NCI-H2107 (cell line): ENCODE data around the gene ARMC6.

ENCODE experiments used
- DNase-seq: peaks from one replicate; lab custom pipeline; 2025; lab: John Stamatoyannopoulos, UW

Gene ARMC6

GRCh38 chr19:19054315-19054938 is 21.0 kb downstream of the ARMC6 start:
- DNase-seq = no peak

DNA sequence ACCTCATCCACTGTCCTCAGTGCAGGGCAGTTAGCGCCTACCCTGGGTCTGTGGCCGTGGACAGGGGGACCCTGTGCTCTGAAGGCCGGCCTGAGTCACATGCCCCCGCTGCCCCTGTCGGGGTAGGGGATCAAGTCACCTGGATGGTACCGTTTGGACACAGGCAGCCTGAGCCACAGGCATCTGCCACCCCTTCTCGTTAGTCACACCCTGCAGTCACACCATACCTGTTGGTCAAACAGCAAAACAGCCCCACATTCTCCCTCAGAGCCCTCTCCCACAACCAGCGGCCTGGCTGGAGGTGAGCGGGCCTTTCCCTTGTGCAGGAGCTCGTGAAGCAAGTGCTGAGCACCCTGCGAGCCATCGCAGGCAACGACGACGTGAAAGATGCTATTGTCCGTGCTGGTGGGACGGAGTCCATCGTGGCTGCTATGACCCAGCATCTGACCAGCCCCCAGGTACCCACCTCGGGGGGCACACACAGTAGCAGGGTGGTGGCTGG is 21.6 kb downstream of the ARMC6 start:
- no peak for DNase-seq

DNA sequence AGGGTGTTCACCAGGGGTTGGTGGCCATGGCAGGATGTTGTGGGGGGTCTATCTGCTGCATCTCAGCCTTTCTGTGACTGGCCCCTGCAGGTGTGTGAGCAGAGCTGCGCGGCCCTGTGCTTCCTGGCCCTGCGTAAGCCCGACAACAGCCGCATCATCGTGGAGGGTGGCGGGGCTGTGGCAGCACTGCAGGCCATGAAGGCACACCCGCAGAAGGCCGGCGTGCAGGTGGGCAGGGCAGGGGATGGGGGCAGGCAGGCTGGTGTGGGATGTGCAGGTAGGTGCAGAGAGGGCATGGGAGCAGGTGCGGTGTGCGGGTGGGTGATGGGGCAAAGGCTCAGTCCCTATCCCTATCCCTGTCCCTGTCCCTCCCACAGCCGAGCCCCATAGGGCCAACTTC is 22.3 kb downstream of the ARMC6 start:
- DNase-seq = no peak

DNA sequence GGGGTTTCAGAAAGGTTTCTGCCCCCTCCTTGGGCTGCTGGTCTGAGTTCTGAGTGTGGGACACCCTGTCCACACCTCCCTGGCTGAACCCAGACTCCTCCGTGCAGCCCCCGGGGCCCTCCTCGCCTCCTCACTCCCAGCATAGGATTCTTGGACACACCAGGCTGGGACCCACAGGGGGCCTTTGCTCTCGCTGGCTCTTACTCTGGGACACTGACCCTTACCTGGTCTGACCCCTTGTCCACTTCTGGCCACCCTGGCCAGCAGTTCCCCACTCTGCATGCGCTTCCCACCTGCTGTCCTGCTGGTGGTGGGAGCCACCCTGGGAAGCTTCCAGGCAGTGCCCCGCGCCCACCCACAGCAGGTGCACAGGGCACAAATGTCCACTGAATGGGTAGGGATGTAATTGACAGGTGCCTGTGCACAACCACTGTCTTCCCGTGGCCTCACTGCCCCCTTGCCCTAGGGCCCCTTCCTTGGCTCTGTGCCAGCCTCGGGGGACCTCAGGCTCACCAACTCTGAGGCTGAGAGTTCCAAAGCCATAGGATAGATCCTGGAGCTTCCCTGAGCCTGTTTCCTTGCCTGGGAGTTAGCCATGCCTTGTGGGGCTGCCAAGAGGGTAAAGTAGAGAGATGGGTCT is 23.4 kb downstream of the ARMC6 start:
- DNase-seq = no peak

GRCh38 chr19:19057317-19057716 is 23.9 kb downstream of the ARMC6 start:
- no peak for DNase-seq

DNA sequence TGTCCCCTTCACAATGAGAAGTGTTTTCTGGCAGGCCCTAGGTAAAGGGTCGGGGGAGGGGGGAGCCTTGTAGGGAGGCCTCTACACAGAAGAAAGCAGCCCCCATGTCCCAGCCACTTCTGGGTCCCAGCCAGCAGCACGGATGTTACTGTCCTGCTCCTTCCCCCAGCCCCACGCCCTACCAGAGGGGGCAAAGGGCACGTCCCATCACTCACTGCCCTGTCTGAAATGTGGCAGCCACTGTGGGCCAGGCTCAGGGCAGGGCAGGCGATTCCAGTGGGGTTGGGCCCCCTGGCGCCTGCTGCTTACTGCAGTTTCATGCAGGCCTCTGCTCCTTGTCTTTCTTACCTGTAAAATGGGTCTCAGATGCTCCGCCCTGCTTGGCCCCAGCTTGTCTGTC is 24.3 kb downstream of the ARMC6 start:
- no peak for DNase-seq

- no peak for DNase-seq
These were observed 25.8 kb downstream of the ARMC6 start for GRCh38 chr19:19059018-19059836.

GRCh38 chr19:19059837-19060611 is 26.6 kb downstream of the ARMC6 start:
- DNase-seq = no peak

GRCh38 chr19:19061506-19061905 is 28.1 kb downstream of the ARMC6 start:
- DNase-seq = no peak

DNA sequence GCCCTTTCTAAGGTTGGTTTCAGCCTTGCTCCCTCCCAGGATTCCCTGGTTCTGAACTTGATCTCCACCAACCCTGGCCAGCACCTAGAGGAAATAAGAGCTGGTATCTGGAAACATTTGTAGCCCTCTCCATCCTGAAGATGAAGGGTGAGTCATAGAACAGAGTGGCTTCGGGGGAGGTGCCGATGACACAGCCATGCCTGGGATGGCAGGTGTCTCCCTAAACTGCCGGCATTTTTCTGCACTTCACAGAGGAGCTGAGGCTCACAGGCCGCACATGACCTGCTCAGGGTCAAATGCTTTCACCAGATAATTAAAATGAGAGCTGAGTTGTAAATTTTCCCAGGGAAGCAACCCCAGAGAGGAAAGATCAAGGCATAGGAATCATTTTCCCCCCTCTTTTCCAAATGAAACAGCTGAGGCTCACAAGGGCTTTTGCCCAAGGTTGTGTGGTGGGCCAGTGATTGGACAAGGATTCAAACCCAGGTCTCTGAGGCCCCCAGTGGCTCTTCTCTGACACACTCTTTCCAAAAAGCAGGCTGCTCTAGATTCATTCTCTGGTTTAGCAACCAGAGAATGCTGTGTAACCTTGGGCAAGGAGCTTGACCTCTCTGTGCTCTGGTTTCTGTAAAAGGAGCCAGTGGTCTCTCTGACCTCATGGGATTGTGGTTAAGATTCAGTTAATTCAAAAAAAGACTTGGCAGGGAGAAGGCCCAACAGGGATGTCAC is 29.2 kb downstream of the ARMC6 start:
- DNase-seq = peak; percentile 37

GRCh38 chr19:19063183-19064097 is 30.0 kb downstream of the ARMC6 start, which contains the start of gene SLC25A42:
Gene SLC25A42 (plus strand): TSS chr19:19063994. CDS start chr19:19096125, 32,131 bp downstream.
- peak; percentile 95 for DNase-seq

DNA sequence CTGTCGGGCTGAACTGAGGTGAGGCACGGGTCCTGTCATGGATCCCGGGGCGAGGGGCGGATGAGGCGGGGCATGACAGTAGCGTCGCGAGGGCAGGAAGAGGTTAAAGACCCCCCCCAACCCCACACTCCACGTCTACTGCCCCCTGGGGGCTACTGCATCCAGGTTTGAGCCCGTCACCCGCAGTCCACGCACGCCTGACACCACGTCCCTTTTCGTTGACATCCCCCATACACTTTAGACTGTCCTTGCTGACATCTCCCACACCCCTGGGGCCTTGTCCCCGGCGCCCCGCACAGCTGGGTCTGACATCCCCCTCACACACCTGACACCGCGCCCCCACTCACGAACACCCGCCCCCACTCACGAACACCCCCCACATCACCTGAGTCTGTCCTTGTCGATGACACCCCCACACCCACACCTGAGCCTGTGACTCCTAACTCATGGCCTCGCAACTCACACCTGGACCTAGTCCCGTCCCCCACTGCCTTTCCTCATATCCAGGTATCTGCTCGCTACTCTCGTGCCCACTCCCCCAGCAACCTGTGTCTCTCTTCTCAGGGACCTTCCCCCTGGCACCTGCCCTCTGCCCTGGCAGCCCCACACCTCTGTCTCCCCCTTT is 30.8 kb downstream of the ARMC6 start:
- no peak for DNase-seq

DNA sequence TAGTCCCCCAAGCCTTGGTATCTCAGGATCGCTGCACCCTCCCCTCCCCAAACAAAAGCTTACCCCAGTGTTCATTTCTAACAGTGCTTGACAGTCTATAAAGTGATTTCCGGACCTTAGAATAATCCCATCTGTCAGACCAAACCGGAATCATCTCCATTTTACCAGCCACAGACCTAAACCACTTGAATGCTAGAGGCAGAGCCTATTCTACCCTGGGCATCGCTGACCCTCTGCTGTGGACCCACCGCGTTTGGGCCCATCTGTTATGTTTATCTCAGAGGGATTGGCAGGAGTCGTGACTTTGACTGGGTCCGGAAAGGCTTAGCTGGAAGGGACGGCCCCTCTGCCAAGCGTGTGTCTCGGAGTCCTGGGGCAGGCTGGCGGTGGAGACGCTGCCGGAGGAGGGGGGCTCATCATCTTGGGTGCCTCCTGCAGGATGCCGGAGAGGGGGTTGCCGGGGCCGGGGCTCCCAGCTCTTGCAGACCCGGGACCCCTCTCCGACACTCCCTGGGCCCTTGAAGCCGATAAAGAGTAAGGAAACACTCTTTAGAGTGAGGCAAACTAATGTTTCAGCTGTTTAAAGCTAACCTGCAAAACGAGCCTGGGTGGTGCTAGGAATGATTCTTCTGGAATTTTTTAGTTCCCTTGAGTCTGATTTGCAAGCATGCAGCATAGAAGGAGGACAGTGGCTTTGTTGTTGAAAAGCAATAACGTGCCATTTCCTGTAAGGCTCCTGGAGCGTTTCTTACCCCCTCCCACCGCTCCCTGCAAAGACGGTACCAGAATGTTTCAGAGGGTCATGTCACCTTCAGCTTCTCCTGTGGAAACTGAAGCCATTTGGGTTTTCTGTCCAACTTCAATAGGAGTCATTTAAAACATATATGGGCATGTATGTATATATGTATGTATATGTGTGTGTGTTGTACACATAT is 31.7 kb downstream of the ARMC6 start:
- DNase-seq = no peak

DNA sequence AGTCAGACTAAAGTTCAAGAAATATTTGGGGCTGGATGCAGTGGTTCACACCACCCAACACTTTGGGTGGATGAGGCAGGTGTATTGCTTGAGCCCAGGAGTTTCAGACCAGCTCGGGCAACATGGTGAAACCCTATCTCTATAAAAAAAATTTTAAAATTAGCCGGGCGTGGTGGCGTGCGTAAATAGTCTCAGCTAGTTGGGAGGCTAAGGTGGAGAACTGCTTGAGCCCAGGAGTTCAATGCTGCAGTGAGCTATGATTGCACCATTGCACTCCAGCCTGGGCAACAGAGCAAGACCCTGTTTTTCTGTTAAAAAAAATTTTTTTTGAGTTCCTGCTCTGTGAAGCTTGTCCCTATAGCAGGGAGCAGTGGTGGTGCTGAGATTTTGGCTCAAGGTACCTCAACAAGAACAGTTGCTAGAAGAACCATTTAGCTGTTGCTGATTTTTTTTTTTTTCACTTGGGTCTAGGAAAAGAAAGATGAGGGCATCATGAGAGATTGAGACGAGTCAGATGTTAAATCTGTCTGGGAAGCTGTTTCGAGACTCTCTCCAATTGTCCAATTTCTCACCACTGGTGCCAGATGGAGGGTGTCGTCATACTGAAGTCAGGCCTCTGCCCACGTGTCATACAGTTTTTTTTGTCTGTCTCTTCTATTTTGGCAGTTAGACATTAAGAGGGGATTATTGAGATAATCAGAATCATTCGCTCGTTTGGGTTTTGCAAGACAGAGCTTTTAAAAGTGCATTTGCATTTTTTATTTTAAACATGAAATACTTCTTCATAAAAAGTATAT is 34.1 kb downstream of the ARMC6 start:
- no peak for DNase-seq

DNA sequence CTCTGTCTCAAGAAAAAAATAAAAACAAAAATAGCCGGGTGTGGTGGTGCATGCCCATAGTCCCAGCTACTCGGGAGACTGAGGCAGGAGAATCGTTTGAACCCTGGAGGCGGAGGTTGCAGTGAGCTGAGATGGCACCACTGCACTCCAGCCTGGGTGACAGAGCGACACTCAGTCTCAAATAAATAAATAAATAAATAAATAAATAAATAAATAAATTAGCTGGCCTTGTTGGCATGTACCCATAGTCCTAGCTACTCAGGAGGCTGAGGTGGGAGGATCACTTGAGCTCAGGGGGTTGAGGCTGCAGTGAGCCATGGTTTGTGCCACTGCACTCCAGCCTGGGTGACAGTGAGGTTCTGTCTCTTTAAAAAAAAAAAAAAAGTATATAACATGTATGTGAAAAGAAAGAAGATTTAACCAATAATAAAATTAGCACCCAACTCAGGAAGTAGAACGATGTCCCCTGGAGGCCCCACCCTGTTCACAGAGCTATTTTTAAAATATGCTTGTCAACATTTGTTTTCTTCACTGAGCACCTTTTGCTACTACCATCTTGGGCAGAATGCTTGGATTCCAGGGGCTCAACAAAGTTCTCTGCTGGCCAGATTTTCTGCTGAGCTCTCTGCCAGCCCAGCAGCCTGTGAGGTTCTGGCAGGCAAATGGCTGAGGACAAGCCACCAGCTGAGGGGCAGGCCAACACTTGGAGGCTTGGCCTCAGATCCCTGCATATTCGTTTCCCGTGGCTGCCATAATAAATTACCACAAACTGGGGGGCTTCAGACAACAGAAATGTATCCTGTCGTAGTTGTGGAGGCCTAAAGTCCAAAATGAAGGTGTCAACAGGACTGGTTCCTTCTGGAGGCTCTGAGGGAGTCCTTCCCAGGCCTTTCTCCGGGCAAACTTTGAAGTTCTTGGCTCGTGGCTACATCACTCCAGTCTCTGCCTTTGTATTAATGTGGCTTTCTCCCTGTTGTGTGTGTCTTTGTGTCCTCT is 35.6 kb downstream of the ARMC6 start:
- no peak for DNase-seq

DNA sequence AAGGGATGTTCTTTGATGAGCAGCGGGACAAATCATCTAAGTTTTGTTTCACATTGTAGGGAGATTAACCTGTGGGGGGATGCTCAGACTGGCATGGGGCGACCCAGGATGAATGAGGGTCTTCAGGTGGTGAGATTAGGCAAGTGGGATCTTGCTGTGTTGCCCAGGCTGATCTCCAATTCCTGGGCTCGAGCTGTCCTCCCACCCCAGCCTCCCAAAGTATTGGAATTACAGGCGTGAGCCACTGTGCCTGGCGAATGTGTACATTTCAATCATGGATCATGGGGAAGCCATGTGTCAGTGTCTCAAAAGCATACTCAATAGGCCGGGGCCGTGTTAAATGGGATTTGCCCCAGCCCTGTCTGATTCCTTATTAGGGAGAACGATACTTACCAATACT is 38.5 kb downstream of the ARMC6 start:
- no peak for DNase-seq
